Muscle layer of duodenum (tissue), 2 donors: Measurements from ENCODE around the gene REEP1.
A peak's percentile ranks its signal among the peaks of the same experiment; 100 is the strongest.
"Not testable (repeated sequence)": the region's sequence is repeated elsewhere in the genome, so short reads cannot be mapped to it uniquely, and the experiment has no call there.

Experiments used
- H3K27ac ChIP-seq: one replicate; pipeline ENCODE4 v1.7.0; 2013; ENCODE audit warnings: mild to moderate bottlenecking, low read length
- H3K27me3 ChIP-seq: one replicate; pipeline ENCODE4 v1.7.0; 2013; ENCODE audit warnings: low read depth, mild to moderate bottlenecking, control low read depth, low read length
- H3K36me3 ChIP-seq, 2 donors: one replicate each; pipeline ENCODE4 v1.7.0; 2013; ENCODE audit warnings: low read length in 2 of 2, control low read depth in 1 of 2, mild to moderate bottlenecking in 1 of 2; ENCODE audit not compliant: insufficient read depth in 2 of 2, control insufficient read depth in 1 of 2
- H3K4me1 ChIP-seq, 2 donors: one replicate each; pipeline ENCODE4 v1.7.0; 2013; ENCODE audit warnings: low read length in 2 of 2, mild to moderate bottlenecking in 2 of 2, control low read depth in 1 of 2, moderate library complexity in 1 of 2; ENCODE audit not compliant: insufficient read depth in 2 of 2, control insufficient read depth in 1 of 2
- H3K4me3 ChIP-seq, 2 donors: one replicate each; pipeline ENCODE4 v1.7.0; 2013; ENCODE audit warnings: low read length in 2 of 2, low read depth in 1 of 2, mild to moderate bottlenecking in 1 of 2
- H3K9me3 ChIP-seq, 2 donors: one replicate each; pipeline ENCODE4 v1.7.0; 2013; ENCODE audit warnings: low read length in 2 of 2, control low read depth in 1 of 2, mild to moderate bottlenecking in 1 of 2; ENCODE audit not compliant: control insufficient read depth in 1 of 2
- donor health status: healthy.

Gene REEP1

GRCh38 chr2:86230961-86231360, 106.5 kb downstream of the REEP1 start:
- H3K36me3 ChIP-seq: no peaks in the 10 kb centered on the region
- H3K9me3 ChIP-seq: no peaks in the 10 kb centered on the region
- peaks cover 0 to 12% of the 10 kb centered on the region in 2 donors for H3K4me1 ChIP-seq
- H3K27ac ChIP-seq: no peak overlapping the region
- H3K27me3 ChIP-seq: no peaks in the 10 kb centered on the region
- H3K4me3 ChIP-seq: no peak overlapping the region

GRCh38 chr2:86229221-86229620, 108.2 kb downstream of the REEP1 start:
- Histone ChIP-seq H3K27me3 (no peaks in the 10 kb centered on the region), H3K9me3 (no peaks in the 10 kb centered on the region), H3K4me3 (no peak overlapping the region), H3K36me3 (no peaks in the 10 kb centered on the region), H3K27ac (no peak overlapping the region), H3K4me1 (peaks cover 0 to 18% of the 10 kb centered on the region in 2 donors)

- H3K9me3 ChIP-seq, H3K4me3 ChIP-seq, H3K36me3 ChIP-seq, H3K27me3 ChIP-seq, H3K27ac ChIP-seq: not testable (repeated sequence)
- peaks cover 0 to 18% of the 10 kb centered on the region in 2 donors for H3K4me1 ChIP-seq
Measured at GRCh38 chr2:86228574-86228973, 108.9 kb downstream of the REEP1 start.

- Histone ChIP-seq H3K9me3 (no peaks in the 10 kb centered on the region), H3K4me3 (no peak overlapping the region), H3K4me1 (peaks cover 2 to 25% of the 10 kb centered on the region in 2 donors), H3K36me3 (no peaks in the 10 kb centered on the region), H3K27me3 (no peaks in the 10 kb centered on the region), H3K27ac (no peak overlapping the region)
Measured at GRCh38 chr2:86227685-86228084, 109.7 kb downstream of the REEP1 start.

- H3K4me1 ChIP-seq: peaks cover 6 to 34% of the 10 kb centered on the region in 2 donors
- H3K4me3 ChIP-seq: no peak overlapping the region
- H3K36me3 ChIP-seq: no peaks in the 10 kb centered on the region
- H3K27me3 ChIP-seq: no peaks in the 10 kb centered on the region
- no peak overlapping the region for H3K27ac ChIP-seq
- H3K9me3 ChIP-seq: no peaks in the 10 kb centered on the region
Measured at GRCh38 chr2:86226636-86227520, 110.5 kb downstream of the REEP1 start.

GRCh38 chr2:86226070-86226469, 111.4 kb downstream of the REEP1 start:
- no peak overlapping the region for H3K4me3 ChIP-seq
- H3K4me1 ChIP-seq: peaks cover 6 to 41% of the 10 kb centered on the region in 2 donors
- no peaks in the 10 kb centered on the region for H3K27me3 ChIP-seq
- no peaks in the 10 kb centered on the region for H3K36me3 ChIP-seq
- no peaks in the 10 kb centered on the region for H3K9me3 ChIP-seq
- H3K27ac ChIP-seq: no peak overlapping the region

GRCh38 chr2:86225581-86225980, 111.8 kb downstream of the REEP1 start:
- H3K36me3 ChIP-seq: no peaks in the 10 kb centered on the region
- H3K27me3 ChIP-seq: no peaks in the 10 kb centered on the region
- H3K4me1 ChIP-seq: peaks cover 6 to 41% of the 10 kb centered on the region in 2 donors
- H3K4me3 ChIP-seq: no peak overlapping the region
- no peaks in the 10 kb centered on the region for H3K9me3 ChIP-seq
- peak overlapping the region; percentile 78 for H3K27ac ChIP-seq

- H3K27me3 ChIP-seq: no peaks in the 10 kb centered on the region
- H3K36me3 ChIP-seq: no peaks in the 10 kb centered on the region
- H3K27ac ChIP-seq: peak overlapping the region; percentile 78
- H3K9me3 ChIP-seq: no peaks in the 10 kb centered on the region
- H3K4me3 ChIP-seq: peak overlapping the region in 1 of 2 donors; percentile 18
- H3K4me1 ChIP-seq: peaks cover 6 to 41% of the 10 kb centered on the region in 2 donors
Measured at GRCh38 chr2:86224645-86225355, 112.6 kb downstream of the REEP1 start.

GRCh38 chr2:86223927-86224560, 113.4 kb downstream of the REEP1 start:
- Histone ChIP-seq H3K4me1 (peaks cover 6 to 41% of the 10 kb centered on the region in 2 donors), H3K4me3 (peak overlapping the region in 1 of 2 donors; percentile 18), H3K27ac (peak overlapping the region; percentile 50), H3K36me3 (no peaks in the 10 kb centered on the region), H3K27me3 (no peaks in the 10 kb centered on the region), H3K9me3 (no peaks in the 10 kb centered on the region)

GRCh38 chr2:86223140-86223926, 114.1 kb downstream of the REEP1 start:
- Histone ChIP-seq H3K4me1 (peaks cover 6 to 41% of the 10 kb centered on the region in 2 donors), H3K27ac (peak overlapping the region; percentile 50)

More at GRCh38 chr2:86223140-86223926, 114.1 kb downstream of the REEP1 start:
- Histone ChIP-seq H3K27me3 (no peaks in the 10 kb centered on the region), H3K9me3 (no peaks in the 10 kb centered on the region), H3K36me3 (no peaks in the 10 kb centered on the region), H3K4me3 (peak overlapping the region in 1 of 2 donors; percentile 27)
